ENCODE measurements around the gene RRM1. TPM values are rescaled to one million over a fixed set of nuclear protein-coding genes. Genes with fewer than 3 reads are reported as not detected.
"Not testable (repeated sequence)": the region's sequence is repeated elsewhere in the genome, so short reads cannot be mapped to it uniquely, and the experiment has no call there.

Gene RRM1
- polyA plus RNA-seq, 1 experiment, result 57.4 TPM

DNA sequence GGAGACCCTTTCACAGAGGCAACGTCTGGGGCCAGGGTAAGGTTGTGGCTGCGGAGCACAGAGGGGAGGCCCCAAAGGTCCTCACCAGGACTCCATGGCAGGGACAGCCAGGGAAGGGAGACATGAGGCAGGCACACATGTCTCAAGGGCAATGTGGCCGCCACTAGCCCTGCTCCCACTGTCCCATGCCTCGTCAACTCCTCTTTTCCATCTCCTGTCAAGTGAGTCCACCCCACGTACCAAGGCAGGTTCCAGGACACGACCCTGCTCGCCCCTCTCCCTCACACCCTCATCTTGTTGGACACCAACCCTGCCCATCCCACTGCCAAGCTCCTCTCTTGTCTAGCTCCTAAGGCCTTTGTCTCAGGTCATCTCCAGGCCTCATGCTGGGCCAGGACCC is 73.2 kb downstream of the RRM1 start:
- Histone ChIP-seq H3K9me3 (ENCODE audit: control insufficient read depth, insufficient read depth, low read length) (no peaks in the 10 kb centered on the region), H3K27me3 (ENCODE audit: control insufficient read depth, insufficient read depth, low read length) (no peaks in the 10 kb centered on the region), H3K27ac (ENCODE audit: low read depth, low read length) (no peak overlapping the region), H3K4me3 (ENCODE audit: low read depth, low read length) (no peak overlapping the region)
- POLR2A ChIA-PET, result no interaction called here
- no peak for DNase-seq (ENCODE audit: low read depth, low spot score)
- CTCF ChIA-PET, result no interaction called here
- TF ChIP-seq CTCF (IDR thresholded peaks at IDR 0.05; ENCODE audit: low read depth, low read length), result no peak

- DNase-seq (ENCODE audit: low read depth, low spot score); H3K27me3 ChIP-seq (ENCODE audit: control insufficient read depth, insufficient read depth, low read length); CTCF ChIA-PET; H3K4me3 ChIP-seq (ENCODE audit: low read depth, low read length); H3K27ac ChIP-seq (ENCODE audit: low read depth, low read length); H3K9me3 ChIP-seq (ENCODE audit: control insufficient read depth, insufficient read depth, low read length): not testable (repeated sequence)
- POLR2A ChIA-PET, result interaction anchor here (0.6 kb wide), 1 partner anchor 1447 kb away, joined by 6 read pairs; no protein-coding TSS in a partner anchor
Observed at GRCh38 chr11:4175620-4176350, 81.2 kb downstream of the RRM1 start.

GRCh38 chr11:4178813-4179662 is 84.4 kb downstream of the RRM1 start:
- ChIA-PET POLR2A (no interaction called here), CTCF (interaction anchor here (0.8 to 10.7 kb wide), 4 partner anchors 8 to 361 kb away, joined by 3 to 311 read pairs (median 18); partner anchors contain the start of gene OR52M1)
- H3K4me3 ChIP-seq (ENCODE audit: low read depth, low read length), result no peak overlapping the region
- no peaks in the 10 kb centered on the region for H3K9me3 ChIP-seq (ENCODE audit: control insufficient read depth, insufficient read depth, low read length)
- DNase-seq (ENCODE audit: low read depth, low spot score), result no peak
- no peak overlapping the region for H3K27ac ChIP-seq (ENCODE audit: low read depth, low read length)
- no peak for TF ChIP-seq CTCF (IDR thresholded peaks at IDR 0.05; ENCODE audit: low read depth, low read length)
- H3K27me3 ChIP-seq (ENCODE audit: control insufficient read depth, insufficient read depth, low read length), result peaks cover 6% of the 10 kb centered on the region

GRCh38 chr11:4180441-4181183 is 86.0 kb downstream of the RRM1 start:
- ChIA-PET CTCF (interaction anchor here (10.7 kb wide), 1 partner anchor 360 kb away, joined by 311 read pairs; the partner anchor contains the start of gene OR52M1), POLR2A (no interaction called here)
- no peaks in the 10 kb centered on the region for H3K9me3 ChIP-seq (ENCODE audit: control insufficient read depth, insufficient read depth, low read length)

More at GRCh38 chr11:4180441-4181183, 86.0 kb downstream of the RRM1 start:
- H3K27me3 ChIP-seq (ENCODE audit: control insufficient read depth, insufficient read depth, low read length), result peaks cover 6% of the 10 kb centered on the region
- no peak for DNase-seq (ENCODE audit: low read depth, low spot score)
- H3K27ac ChIP-seq (ENCODE audit: low read depth, low read length), result no peak overlapping the region
- TF ChIP-seq CTCF (IDR thresholded peaks at IDR 0.05; ENCODE audit: low read depth, low read length), result no peak
- H3K4me3 ChIP-seq (ENCODE audit: low read depth, low read length), result no peak overlapping the region

Measured in AG04450 (cell line).